ENCODE results near the gene LRRC51.

Gene LRRC51

GRCh38 chr11:72080326-72081183, at the start of gene LRRC51, which contains the start of gene NUMA1:
Gene LRRC51, plus strand, starts transcription at chr11:72080850. Its CDS starts 8,234 bp downstream, at chr11:72089084.
Gene NUMA1, minus strand, starts transcription at chr11:72080542. Its CDS starts 44,599 bp downstream, at chr11:72035943.
- peak within 1 kb of the TSS; percentile 96 for H3K27ac ChIP-seq

GRCh38 chr11:72036687-72037086, 44.0 kb upstream of the LRRC51 start:
- H3K27ac ChIP-seq: peak overlapping the region; percentile 8; the same call in 1 of the 2 replicates
- TF ChIP-seq ZFX (IDR thresholded peaks at IDR 0.05; ENCODE audit: borderline replicate concordance) (no peak), CTCF (IDR thresholded peaks at IDR 0.05) (no peak)

More at GRCh38 chr11:72080326-72081183, at the start of gene LRRC51, which contains the start of gene NUMA1:
- no peak for TF ChIP-seq ZFX (IDR thresholded peaks at IDR 0.05; ENCODE audit: borderline replicate concordance)
- TF ChIP-seq CTCF (IDR thresholded peaks at IDR 0.05): no peak

GRCh38 chr11:72037554-72038311, 42.9 kb upstream of the LRRC51 start:
- TF ChIP-seq ZFX (IDR thresholded peaks at IDR 0.05; ENCODE audit: borderline replicate concordance) (no peak), CTCF (IDR thresholded peaks at IDR 0.05) (no peak)
- H3K27ac ChIP-seq: peak overlapping the region; percentile 99

- no peak for TF ChIP-seq ZFX (IDR thresholded peaks at IDR 0.05; ENCODE audit: borderline replicate concordance)
- no peak for TF ChIP-seq CTCF (IDR thresholded peaks at IDR 0.05)
- H3K27ac ChIP-seq: peak overlapping the region; percentile 99
These were observed 42.2 kb upstream of the LRRC51 start for GRCh38 chr11:72038491-72038890.

- peak overlapping the region; percentile 99 for H3K27ac ChIP-seq
- TF ChIP-seq CTCF (IDR thresholded peaks at IDR 0.05): no peak
- TF ChIP-seq ZFX (IDR thresholded peaks at IDR 0.05; ENCODE audit: borderline replicate concordance): no peak
These were observed 41.4 kb upstream of the LRRC51 start for GRCh38 chr11:72039031-72039855.

- peak overlapping the region; percentile 99 for H3K27ac ChIP-seq
- TF ChIP-seq ZFX (IDR thresholded peaks at IDR 0.05; ENCODE audit: borderline replicate concordance): no peak
- no peak for TF ChIP-seq CTCF (IDR thresholded peaks at IDR 0.05)
These were observed 40.7 kb upstream of the LRRC51 start for GRCh38 chr11:72039856-72040401.
